ENCODE measurements around the gene ARHGEF11. TPM values are rescaled to one million over a fixed set of nuclear protein-coding genes. Genes with fewer than 3 reads are reported as not detected.

ARHGEF11 gene
- total RNA-seq, 1 experiment from 2014 or later: 25.3 TPM

DNA sequence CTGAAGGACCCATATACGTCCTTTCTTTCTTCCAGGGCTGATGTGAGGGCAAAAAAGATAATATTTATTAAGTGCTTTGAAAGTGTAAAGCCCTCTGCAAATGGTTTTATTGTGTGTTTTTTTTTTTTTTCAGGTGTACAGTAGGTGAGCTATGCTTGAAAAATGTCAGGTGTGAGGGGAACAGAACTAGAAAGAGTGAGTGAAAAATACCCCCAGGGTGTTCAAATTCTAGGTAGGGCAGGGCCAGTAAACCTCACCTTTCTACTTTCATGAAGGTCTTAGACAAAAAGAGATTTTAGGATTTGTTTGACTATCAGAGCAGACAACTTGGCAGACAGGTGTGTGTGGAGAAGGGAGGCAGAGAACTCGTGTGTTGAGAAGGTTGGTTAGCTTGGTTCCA is 51.3 kb downstream of the ARHGEF11 start:
- no peaks in the 10 kb centered on the region for H3K4me1 ChIP-seq (ENCODE audit: insufficient read depth, low read length, poor library complexity, severe bottlenecking)
- no peaks in the 10 kb centered on the region for H3K36me3 ChIP-seq (ENCODE audit: insufficient read depth, low read length, poor library complexity, severe bottlenecking)
- DNase-seq (ENCODE audit: low spot score): no peak
- CTCF ChIA-PET: no interaction called here
- H3K27me3 ChIP-seq (replicated peaks; ENCODE audit: insufficient read depth, low read depth, low read length, poor library complexity): no peaks in the 10 kb centered on the region
- H3K27ac ChIP-seq (ENCODE audit: low read depth, low read length, poor library complexity, severe bottlenecking): no peak overlapping the region
- POLR2A ChIA-PET (ENCODE audit: low non-redundant PET): no interaction called here
- TF ChIP-seq EZH2 (IDR thresholded peaks at IDR 0.05; ENCODE audit: borderline replicate concordance, low read depth, low read length, poor library complexity, severe bottlenecking): no peak
- TF ChIP-seq, protein P1, sequence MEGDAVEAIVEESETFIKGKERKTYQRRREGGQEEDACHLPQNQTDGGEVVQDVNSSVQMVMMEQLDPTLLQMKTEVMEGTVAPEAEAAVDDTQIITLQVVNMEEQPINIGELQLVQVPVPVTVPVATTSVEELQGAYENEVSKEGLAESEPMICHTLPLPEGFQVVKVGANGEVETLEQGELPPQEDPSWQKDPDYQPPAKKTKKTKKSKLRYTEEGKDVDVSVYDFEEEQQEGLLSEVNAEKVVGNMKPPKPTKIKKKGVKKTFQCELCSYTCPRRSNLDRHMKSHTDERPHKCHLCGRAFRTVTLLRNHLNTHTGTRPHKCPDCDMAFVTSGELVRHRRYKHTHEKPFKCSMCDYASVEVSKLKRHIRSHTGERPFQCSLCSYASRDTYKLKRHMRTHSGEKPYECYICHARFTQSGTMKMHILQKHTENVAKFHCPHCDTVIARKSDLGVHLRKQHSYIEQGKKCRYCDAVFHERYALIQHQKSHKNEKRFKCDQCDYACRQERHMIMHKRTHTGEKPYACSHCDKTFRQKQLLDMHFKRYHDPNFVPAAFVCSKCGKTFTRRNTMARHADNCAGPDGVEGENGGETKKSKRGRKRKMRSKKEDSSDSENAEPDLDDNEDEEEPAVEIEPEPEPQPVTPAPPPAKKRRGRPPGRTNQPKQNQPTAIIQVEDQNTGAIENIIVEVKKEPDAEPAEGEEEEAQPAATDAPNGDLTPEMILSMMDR (conservative IDR thresholded peaks at IDR 0.05; ENCODE audit: low read depth, low read length): no peak
- intact Hi-C loops (cut with micrococcal nuclease; ENCODE audit: unreplicated experiment): no loop called here
- no TSS peak for BruUV-seq (replicated peaks)
- no peaks in the 10 kb centered on the region for H3K9me3 ChIP-seq (ENCODE audit: low read depth, low read length, poor library complexity, severe bottlenecking)
- H3K4me3 ChIP-seq (ENCODE audit: low read depth, low read length, poor library complexity, severe bottlenecking): no peak overlapping the region

DNA sequence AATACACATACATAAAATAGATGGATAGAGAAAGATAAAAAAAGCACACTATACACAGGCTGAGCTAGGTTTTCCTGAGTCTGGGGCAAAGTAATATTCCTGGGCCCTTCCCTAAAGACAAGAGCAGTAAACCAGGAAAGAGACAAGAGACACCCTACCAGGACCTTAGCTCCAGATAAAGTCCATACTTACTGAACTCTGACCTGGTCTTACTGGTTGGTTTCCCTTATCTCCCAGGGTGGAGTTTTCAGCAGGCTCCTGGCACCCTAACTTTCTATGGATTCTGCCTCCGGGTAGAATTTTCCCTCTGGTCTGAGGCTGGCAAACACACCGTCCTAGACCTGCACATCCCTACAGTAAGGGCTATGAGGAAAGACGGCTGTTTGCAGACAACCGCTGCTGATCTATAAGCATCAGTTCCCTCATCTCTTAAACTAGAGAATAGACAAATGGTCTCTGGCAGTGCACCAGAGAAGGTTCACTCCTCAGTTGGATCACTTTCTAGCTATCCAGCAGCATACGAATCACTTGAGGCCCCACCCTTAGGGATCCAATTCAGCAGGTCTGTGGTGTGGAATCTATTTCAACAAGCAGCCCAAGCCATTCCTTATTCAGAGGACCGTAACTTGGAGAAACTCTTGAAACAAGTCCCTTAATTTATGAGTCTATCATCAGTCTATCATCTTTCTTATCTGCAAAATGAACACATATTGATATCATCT is 52.0 kb downstream of the ARHGEF11 start:
- TF ChIP-seq, protein P1 (conservative IDR thresholded peaks at IDR 0.05; ENCODE audit: low read depth, low read length): no peak
- no peak for TF ChIP-seq EZH2 (IDR thresholded peaks at IDR 0.05; ENCODE audit: borderline replicate concordance, low read depth, low read length, poor library complexity, severe bottlenecking)
- Histone ChIP-seq H3K36me3 (ENCODE audit: insufficient read depth, low read length, poor library complexity, severe bottlenecking) (no peaks in the 10 kb centered on the region), H3K27me3 (replicated peaks; ENCODE audit: insufficient read depth, low read depth, low read length, poor library complexity) (no peaks in the 10 kb centered on the region), H3K27ac (ENCODE audit: low read depth, low read length, poor library complexity, severe bottlenecking) (no peak overlapping the region), H3K4me1 (ENCODE audit: insufficient read depth, low read length, poor library complexity, severe bottlenecking) (no peaks in the 10 kb centered on the region), H3K4me3 (ENCODE audit: low read depth, low read length, poor library complexity, severe bottlenecking) (no peak overlapping the region), H3K9me3 (ENCODE audit: low read depth, low read length, poor library complexity, severe bottlenecking) (no peaks in the 10 kb centered on the region)
- ChIA-PET CTCF (no interaction called here), POLR2A (ENCODE audit: low non-redundant PET) (no interaction called here)
- no peak for DNase-seq (ENCODE audit: low spot score)
- intact Hi-C loops (cut with micrococcal nuclease; ENCODE audit: unreplicated experiment): no loop called here
- BruUV-seq (replicated peaks): no TSS peak

DNA sequence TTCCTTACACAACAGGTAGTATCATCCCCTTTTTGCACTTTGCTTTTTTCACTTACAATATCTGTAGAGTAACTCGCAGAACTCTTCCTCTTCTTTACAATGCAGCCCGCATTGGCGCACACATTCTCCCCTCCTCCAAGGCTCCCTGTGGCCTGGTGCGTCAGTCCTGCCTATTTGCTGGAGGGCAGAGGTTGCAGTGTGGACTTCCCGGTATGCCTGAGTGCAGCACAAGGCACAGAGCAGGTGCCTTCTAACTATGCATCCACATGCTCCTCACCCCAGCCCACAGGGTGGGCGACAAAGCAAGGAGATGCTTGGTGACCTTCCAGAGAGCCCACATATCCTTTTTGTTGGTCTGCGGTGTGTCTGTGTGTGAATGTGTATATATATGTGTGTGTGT is 53.3 kb downstream of the ARHGEF11 start:
- POLR2A ChIA-PET (ENCODE audit: low non-redundant PET): no interaction called here
- BruUV-seq (replicated peaks): no TSS peak
- TF ChIP-seq EZH2 (IDR thresholded peaks at IDR 0.05; ENCODE audit: borderline replicate concordance, low read depth, low read length, poor library complexity, severe bottlenecking): no peak
- TF ChIP-seq, protein P1 (conservative IDR thresholded peaks at IDR 0.05; ENCODE audit: low read depth, low read length): no peak

More for the DNA sequence above, 53.3 kb downstream of the ARHGEF11 start:
- Histone ChIP-seq H3K27ac (ENCODE audit: low read depth, low read length, poor library complexity, severe bottlenecking) (no peak overlapping the region), H3K4me1 (ENCODE audit: insufficient read depth, low read length, poor library complexity, severe bottlenecking) (no peaks in the 10 kb centered on the region), H3K27me3 (replicated peaks; ENCODE audit: insufficient read depth, low read depth, low read length, poor library complexity) (no peaks in the 10 kb centered on the region), H3K4me3 (ENCODE audit: low read depth, low read length, poor library complexity, severe bottlenecking) (no peak overlapping the region), H3K36me3 (ENCODE audit: insufficient read depth, low read length, poor library complexity, severe bottlenecking) (no peaks in the 10 kb centered on the region), H3K9me3 (ENCODE audit: low read depth, low read length, poor library complexity, severe bottlenecking) (no peaks in the 10 kb centered on the region)
- DNase-seq (ENCODE audit: low spot score): no peak
- CTCF ChIA-PET: interaction anchor here (0.7 kb wide), 1 partner anchor 51 kb away, joined by 5 read pairs; no protein-coding TSS in a partner anchor
- intact Hi-C loops (cut with micrococcal nuclease; ENCODE audit: unreplicated experiment): no loop called here
